HG02763 (cell line): ENCODE results near the gene TMEM72.

ENCODE experiments used
- ATAC-seq: cut with Tn5 transposase; IDR thresholded peaks from one replicate; pipeline ENCODE4 v1.9.1; 2021; ENCODE audit warnings: mild to moderate bottlenecking, moderate library complexity; ENCODE audit not compliant: unreplicated experiment

TMEM72 gene

DNA sequence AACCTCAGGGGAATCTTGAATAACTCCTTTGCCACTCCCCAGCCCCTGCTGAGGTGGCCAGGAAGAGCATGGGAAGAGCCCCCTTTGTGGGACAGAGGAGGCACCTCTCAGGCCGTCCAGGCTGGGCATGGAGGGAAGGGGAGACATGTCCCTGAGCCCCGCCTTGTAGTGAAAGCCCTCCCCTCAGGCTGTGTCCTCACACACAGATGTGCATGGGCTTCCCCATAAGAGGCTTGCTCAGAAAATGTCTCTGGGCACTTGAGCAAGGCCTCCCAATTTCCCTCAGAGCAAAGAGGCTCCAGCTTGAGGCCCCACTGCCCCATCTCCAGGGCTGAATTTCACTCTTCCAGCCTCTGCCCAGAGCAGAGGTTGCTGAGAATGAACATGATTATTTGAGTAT lies 3.8 kb downstream of the TMEM72 start:
- ATAC-seq = no peak

DNA sequence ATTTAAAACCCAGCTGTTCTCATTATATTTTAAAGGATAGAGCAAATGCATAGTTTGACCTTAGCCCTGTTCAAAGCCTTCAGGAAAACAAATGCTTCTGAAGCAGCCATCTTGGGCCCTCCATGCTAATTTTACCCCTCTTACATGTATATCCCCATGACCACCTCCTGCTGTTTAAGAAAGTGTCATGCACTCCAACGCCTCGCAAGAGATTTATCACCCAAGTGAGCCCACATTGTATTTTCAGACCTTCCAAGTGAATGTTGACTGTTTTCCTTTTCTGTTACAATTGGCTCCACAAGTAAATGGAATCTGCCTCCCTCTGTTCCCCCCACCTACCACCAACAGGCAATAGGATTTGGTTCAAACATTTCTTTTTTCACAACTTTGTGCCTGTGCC lies 5.3 kb downstream of the TMEM72 start:
- no peak for ATAC-seq

DNA sequence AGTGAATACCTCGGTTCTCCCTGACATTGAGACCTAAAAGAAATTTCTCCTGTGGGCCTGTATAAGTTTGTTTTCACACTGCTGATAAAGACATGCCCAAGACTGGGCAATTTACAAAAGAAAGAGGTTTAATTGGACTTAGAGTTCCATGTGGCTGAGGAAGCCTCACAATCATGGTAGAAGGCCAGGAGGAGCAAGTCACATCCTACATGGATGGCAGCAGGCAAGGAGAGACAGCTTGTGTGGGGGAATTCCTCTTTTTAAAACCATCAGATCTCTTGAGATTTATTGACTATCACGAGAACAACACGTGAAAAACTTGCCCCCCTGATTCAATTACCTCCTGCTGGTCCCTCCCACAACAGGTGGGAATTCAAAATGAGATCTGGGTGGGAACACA lies 6.7 kb downstream of the TMEM72 start:
- no peak for ATAC-seq

DNA sequence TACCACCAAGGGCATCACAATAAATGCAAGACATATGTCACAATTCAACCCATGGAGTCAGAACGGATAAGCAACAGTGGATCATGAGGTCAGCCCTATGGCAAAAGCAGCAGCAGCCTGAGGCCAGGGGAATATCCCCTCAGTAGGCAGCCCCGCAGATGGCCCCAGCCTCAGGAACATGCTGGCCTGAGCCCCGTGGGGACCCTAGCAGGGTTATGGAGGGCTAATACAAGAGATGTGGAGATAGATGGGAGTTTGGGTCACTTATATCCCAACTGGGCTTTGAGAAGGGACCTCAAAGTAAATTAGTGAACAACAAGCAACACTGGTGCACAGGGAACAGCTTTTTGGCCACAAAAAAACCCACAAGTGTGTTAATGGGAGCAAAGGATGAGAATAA lies 9.1 kb downstream of the TMEM72 start:
- ATAC-seq = no peak

DNA sequence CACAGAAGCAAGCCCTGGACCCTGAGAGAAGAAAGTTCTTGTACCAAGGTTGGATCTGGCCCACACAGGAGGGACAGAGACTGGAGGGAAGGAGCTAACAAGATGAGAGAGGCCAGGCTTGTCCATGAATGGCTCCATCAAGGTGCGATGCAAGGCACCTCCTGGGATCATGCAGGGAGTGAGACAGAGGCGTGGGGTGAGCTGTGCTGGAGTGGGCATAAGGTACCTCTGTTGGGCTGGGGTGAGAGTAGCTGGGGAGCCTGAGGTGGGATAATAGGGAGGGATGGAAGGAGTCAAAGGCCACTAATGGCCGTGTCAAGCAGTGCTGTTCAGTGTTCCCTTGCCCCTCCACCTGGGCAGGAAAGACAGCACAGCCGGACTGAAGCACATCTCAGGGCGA lies 9.9 kb downstream of the TMEM72 start:
- no peak for ATAC-seq

DNA sequence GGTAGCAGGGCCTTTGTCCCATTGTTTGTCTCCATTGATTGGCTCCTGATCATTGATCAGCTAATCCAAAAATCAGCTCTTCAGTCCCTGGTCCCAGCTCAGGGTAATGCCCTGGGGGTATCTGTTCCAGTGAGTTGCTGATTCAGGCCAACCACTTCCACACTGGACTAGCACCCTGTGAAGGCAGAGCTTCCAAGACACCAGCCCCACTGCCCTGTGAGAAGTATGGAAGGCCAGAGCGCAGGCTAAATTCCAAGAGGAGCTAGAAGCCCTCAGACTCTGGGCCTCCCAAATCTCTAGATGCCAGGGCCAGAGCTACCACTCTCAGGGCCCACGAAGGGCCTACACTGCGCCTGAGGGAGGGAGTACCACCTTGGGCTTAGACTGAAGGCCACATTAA lies 10.4 kb downstream of the TMEM72 start:
- no peak for ATAC-seq

DNA sequence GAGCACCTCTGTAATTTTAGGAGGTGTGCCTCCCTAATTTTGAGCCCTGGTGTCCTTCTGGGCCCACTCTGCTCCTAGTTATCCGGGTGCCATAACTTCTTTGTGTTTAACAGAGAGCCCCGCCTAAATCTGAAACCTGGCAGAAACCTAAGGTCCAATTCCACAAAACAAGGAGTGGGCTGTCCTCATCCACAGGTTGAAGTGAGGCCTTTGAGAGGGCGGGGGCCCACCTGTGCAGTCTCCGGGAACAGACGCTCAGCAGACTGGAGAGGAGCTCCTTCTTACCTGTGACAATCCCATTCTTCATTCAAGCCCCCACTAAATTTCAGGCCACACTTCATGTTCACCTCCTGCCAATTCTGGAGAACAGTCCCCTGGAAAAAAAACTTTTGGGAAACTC lies 10.9 kb downstream of the TMEM72 start:
- no peak for ATAC-seq

DNA sequence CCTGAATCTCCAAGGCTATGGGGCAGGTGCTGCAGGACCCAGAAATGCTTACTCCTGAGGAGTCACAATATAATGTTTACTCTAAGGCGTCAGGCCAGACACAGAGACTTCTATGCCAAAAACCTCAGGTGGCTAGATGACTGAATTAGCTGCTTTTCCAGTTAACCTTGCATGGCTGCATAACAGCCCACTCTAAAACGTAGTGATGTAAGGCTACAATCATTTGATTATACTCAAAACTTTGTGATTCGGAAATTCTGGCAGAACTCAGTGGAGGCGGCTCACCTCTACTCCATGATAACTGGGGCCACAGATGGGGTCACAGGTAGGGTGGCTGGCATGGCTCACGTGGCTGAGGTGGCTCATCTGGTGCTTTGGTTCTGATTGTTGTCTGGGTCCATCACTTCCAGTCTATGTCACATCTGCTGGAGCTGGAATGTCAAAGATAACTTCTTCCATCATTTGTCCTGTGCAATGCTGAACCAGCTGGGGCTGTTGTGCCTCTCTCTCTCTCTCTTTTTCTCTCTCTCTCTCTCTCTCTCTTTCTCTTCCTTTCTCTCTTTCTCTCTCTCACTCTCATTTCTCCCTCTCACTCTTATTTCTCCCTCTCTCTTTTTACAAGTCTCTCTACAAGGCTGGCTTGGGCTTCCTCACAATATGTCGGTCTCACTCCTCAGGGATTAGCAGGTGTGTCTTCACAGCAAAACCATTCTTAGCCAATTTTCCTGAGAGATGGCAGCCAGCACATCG lies 11.8 kb downstream of the TMEM72 start:
- no peak for ATAC-seq

DNA sequence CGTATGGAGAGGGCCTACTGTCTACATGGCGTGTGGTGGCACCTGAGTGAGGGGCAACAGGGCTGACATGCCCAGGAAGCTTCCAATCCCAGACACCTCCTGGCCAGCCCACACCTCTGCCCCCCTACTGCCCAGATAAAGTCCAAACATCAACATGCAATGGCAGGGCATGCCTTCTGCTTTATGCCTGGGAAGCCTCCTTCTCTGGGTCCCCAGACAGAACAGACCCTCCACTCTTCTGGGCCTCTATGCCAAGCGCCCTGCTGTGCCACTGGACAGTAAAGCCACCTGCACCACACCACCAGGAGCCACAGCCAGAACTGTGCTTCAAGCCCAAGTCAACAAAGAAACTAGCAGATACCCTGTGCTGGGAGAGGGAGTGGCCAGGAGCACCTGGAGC lies 12.5 kb downstream of the TMEM72 start:
- no peak for ATAC-seq

DNA sequence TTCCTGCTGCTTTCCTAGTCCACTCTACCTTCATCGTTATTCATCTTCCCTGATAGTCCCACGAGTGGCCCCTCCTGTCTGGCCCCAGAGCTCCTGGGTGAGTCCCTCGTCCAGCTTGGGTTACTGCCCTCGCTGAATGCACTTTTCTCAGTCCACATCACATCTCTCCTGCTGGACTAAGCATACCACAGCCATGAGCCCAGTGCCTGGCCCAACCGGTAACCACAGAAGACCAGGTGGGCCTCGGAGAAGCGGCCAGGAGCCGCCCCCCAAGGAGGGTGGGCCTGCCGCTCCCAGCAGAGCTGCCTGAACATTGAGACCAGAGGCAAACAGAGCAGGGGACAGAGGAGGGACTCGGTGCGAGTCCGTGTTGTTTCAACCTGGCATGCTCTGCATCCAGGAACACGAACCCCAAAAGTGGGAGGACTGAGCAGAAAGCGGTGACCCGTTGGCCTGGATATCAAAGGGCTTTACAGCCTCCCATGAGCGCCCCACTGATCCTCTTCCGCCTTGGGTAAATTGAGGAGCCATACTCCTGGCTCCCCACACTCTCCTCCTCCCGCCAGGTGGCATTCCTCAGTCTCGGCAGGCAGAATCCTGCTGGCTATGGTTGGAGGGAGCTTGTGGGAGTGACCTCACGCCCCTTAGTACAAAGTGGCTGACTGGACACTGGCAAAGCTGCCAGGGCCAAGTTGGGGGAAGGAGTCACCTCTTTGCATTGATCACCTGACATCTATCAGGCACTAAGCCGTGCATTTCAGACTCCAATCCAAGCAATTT lies 13.3 kb downstream of the TMEM72 start:
- no peak for ATAC-seq

DNA sequence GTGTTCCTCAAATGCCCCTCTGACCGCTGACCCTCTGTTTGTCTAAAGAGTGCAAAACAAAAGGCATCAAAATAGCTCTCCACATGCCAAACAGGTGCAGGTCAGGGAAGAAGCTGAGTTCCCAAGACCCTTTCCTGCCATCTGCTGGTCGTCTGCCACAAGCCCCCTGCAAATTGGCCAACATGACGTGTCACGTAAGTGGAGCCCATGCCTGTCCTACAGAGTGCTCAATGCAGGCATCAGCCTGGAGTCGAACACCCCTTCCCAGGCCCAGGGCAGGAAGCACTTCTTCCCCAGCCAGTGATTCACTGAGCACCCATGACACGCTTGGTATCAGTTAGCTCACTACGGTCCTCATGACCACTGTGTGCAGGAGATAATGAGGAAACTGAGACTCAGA lies 14.1 kb downstream of the TMEM72 start:
- no peak for ATAC-seq

DNA sequence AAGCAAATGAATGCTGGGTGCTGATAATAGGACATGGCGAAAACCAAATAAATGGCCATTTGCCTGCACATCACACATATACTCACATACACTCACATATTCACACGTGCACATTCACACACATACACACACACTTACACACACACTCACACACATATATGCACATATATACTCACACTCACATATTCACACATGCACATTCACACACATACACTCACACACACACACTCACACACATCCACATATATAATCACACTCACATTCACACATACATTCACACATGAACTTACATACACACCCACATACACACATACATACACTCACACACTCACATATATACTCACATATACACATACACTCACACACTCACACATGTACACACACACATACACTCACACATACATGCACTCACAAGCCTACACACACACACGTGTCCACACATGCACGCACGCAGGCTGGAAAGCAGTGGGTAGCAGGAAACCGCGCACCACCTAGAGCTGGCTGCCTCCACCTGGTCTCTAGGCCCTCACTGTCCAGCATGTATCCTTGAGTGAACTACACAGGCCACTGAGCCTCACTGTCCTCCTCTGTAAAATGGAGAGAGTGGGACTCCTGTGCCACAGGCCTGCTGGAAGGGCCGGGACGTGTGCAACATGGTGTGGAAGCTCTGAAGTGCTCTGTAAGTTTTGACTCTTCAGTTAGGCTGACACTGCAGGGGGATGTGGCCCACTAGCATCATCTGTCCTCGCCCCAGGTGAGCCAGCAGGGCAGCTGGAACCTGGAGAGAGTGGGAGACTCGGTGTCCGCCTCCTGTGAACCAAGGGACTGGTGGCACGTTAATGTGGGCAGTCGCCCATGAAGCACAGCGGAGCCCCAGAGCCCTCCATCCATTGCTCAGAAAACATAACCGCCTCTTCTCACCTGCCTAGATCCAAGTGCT lies 14.9 kb downstream of the TMEM72 start:
- no peak for ATAC-seq

DNA sequence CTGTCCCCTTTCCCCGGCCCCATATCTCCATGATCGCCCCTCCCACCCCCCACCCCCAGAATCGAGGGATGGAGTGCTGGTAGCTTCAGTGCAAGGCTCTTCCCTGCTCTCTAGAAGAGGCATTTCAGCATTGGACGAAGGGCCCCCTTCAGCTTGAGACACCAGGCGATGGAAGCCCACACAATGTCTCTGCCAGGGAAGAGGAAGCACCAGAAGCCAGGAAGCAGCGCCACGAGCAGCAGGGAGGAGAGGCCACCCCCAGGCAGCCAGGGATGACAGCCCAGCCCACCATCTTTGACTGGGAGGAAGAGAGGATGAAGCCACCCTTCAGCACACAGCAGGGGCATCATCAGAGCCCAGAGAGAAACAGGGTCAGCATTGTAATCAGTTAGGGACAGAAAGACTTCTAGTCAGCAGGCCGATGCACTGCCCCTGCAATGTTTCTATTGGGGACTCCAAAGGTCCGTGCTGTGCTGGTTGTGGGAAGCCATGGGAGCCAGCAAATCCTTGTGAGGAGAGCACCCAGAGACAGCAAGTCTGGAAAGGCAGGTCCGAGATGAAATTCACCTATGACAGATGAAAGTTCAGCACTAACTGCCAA lies 15.7 kb downstream of the TMEM72 start:
- ATAC-seq = no peak

DNA sequence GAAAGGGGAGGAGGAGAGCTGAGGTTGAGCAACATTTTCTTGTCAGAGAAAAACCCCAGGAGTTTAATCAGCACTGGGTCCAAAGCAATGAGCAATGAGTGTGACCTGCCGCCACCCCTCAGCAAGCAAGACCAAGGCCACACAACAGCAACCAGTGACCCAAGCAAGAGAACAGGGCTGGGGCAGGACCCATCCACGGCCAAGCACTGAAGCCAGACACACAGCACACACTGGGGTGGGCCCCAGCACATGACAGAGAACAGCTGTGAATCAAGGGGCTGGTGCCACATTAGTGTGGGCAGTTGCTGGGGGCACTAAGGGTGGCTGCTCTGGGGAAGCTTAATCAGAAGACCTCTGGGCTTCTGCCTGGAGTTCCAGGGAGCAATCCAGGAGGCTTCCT lies 16.2 kb downstream of the TMEM72 start:
- ATAC-seq = no peak

DNA sequence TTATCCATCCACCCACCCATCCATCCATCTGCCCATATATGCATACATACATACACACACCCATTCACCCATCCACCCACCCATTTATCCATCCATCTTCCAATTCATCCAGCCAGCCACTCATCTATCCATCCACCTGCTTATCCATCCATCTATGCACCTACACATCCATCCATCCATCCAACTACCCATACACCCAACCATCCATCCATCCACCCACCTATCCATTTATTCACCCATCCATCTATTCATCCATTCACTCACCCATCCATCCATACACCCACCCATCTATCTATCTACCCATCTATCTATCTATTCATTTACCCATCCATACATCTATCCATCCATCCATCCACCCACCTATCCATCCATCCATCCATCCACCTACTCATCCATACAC lies 17.3 kb downstream of the TMEM72 start:
- ATAC-seq = no peak

DNA sequence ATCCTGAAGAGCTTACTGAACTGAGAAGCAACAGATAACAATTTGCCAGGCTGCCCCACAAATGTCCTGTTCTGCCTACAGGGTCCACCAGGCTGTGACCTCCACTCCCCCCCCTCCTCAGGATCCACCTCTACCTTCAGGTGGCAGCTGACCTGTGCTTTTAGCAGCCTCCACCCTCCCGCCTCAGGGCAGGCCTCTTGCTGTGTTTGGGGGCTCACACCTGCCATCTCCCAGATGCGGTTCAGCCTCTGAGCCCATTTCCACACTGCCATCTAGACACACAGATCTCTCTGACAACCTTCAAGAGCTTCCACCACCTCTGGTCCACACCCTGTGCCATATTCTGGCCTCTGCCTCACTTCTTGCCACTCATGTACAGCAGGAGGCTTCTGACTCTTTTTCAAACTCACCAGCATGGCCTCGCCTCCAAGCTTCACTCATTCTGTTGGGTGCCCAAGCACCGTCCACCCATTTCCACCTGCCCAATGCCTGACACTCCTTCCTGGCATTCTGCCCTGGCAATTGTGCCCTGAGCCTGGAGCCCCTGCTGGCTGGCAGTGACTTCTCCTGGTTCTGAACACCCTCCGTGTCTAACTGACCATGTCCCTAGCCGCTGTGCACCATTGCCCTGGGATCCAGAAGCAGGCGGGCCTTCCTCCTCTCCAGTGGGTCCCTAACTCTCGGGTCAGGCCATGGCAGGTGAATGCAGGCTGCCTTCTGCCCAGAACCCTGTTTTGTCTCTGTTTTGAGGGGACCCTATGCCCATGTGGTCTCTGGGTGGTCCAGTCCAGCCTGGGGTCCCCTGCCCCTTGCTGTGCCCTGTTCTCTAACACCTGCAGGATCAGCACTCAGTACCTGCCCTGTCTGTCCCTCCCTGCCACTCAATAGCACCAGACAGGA lies 18.5 kb downstream of the TMEM72 start:
- no peak for ATAC-seq

DNA sequence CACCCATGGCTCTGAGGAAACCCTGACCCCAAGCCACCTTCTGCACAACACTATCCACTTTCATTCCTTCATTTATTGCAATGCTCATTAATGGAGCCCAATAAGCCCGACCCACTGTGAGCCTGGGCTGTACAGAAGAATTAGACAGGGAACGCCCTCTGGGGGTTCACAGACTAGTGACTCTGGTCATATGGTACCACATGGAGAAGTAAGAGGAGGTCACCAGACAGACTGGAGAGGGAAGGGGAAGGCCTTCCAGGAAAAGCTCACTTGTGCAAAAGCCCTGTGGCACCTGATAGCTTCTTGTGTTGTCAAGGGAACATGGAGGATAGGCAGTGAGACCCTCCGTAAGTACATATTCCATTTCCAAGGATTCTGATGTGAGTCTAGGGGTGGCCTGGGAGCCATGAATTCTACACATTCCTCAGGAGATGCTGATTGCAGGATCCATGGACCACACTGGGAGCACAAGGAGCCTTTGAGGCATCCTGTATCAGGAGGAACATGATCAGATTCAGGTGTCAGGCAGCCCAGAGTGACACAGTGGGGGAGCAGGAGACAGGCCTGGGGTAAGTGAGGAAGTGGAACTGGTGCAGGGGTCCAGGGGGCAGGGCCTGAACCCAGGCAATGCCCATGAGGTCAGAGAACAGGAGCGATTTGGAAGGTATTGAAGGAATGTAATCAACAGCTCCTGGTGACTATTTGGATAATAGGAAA lies 19.9 kb downstream of the TMEM72 start:
- ATAC-seq = no peak

DNA sequence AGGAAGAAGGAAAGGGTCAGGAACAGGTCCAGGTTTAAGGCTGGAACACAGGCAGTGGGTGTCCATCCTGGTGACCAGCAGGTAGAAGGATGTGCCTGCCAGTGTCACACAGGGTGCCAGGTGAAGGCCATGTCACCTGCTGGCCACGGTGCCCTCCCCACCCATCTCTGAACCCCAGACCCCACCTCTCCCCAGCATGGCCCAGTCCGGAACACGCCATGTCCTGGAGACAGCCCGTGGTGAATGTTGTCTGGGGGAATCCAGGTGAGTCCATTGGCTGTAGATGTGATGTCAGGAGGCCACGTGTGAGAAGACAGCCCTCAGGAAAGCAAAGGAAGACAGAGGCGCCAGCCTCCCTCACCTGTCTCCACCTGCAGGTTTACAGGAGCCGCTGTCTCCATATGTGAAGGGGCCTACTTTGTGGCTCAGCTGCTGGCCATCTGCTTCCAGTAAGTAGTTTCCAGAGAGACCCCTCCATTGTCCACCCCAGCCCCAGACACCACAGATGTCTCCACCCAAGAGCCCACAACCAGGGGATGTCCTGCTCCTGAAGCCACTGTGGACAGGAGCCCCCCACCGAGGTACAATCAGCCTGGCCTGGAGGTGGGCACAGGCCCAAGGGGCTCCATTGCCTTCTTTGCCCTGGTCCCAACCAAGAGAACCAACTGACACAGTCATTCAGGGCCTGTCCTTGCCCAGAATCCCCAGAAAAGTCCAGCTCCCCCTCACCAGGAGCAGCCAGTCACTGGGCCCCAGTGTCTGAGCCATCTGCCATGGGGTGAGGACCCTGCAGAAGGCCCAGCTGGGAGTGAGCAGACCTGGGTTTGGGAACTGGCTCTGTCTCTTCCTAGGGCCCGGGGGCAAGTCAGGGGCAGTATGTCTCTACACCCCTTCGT lies 20.7 kb downstream of the TMEM72 start:
- no peak for ATAC-seq
